Pancreas (tissue), 10 donors: ENCODE results near the gene PTPRJ. TPM values are rescaled to one million over a fixed set of nuclear protein-coding genes. Genes with fewer than 3 reads are reported as not detected.
A peak's percentile ranks its signal among the peaks of the same experiment; 100 is the strongest.

Experiments used
- ATAC-seq, 4 donors: fragments of 200-7000 bp; cut with Tn5 transposase; one replicate each; pipeline versions ENCODE4 v1.8.0 to v1.9.1; 2020; ENCODE audit warnings: mild to moderate bottlenecking in 4 of 4, moderate library complexity in 4 of 4
- DNase-seq, 6 donors: peaks; one replicate each; pipeline ENCODE4 v3.0.0-alpha.2; 2020
- FAIRE-seq: peaks from 2 replicates; lab custom pipeline; 2012; peaks lifted over from hg19 to GRCh38; lab: Jason Lieb, UNC
- H3K27ac ChIP-seq, 4 donors: fragments of 200-600 bp; sonication (generic); 1 replicate in 3 of 4; 2 replicates in 1 of 4; pipeline versions ENCODE4 v1.5.0 to v1.8.0; 2020
- H3K27me3 ChIP-seq, 4 donors: fragments of 200-600 bp; one replicate each; pipeline ENCODE4 v1.8.0; 2021
- H3K36me3 ChIP-seq, 3 donors: fragments of 200-600 bp; sonication (generic) in 1 of 3; one replicate each; pipeline versions ENCODE4 v1.5.0 to v1.8.0; 2020 to 2021
- H3K4me1 ChIP-seq, 3 donors: fragments of 200-600 bp; one replicate each; pipeline ENCODE4 v1.8.0; 2021
- H3K4me3 ChIP-seq, 4 donors: fragments of 200-600 bp; sonication (generic) in 2 of 4; one replicate each; pipeline versions ENCODE4 v1.5.0 to v1.8.0; 2020 to 2021
- H3K9me3 ChIP-seq, 4 donors: fragments of 200-600 bp; one replicate each; pipeline ENCODE4 v1.8.0; 2021
- CTCF ChIP-seq, 4 donors: fragments of 200-600 bp; sonication (generic) in 3 of 4; IDR thresholded peaks; one replicate each; pipeline versions ENCODE4 v1.5.0 to v1.8.0; 2021; ENCODE audit warnings: antibody characterized with exemption in 4 of 4
- WGBS, 2 donors: extraction: QIAGEN DNeasy Blood & Tissue Kit; methylation state at CpG; one replicate each; pipeline ENCODE4 v1.1.7; 2013; 5-methylcytosine and 5-hydroxymethylcytosine counted together
- intact Hi-C, 3 donors: fragments of 100-400 bp; cut with DNase I; formaldehyde crosslinking; loops; one replicate each; pipeline versions ENCODE4 v1.11.1 to v1.14.2; 2022
- polyA plus RNA-seq, 2 donors: library from polyadenylated mRNA; stranded (reverse); fragments of 200-250 nt; gene quantifications; one replicate each; pipeline ENCODE4 v1.2.3, GENCODE V29; 2013
- total RNA-seq, 6 donors: library from RNA; stranded (reverse); fragmentation: NEBNext Ultra II Directional in 4 of 6; extraction: Animal tissue kit (Norgen Biotek cat#: 25700) in 4 of 6; gene quantifications; one replicate each; pipeline versions ENCODE4 v1.2.1 to v1.2.4, GENCODE V29; 2021 to 2023
- donor health status: healthy with polysubstance abuse.
- donor health status: DM: no; HTN: no; CAD: no; lungs with moderate emphysema.
- donor health status: DM: no; HTN: no; CAD: no.
- donor health status: control.
- donor health status: control.
- donor health status: Bipolar disorder and iron deficiency.
- donor health status: DM: yes; HTN: yes; CAD: no.
- donor health status: DM: no; HTN: no; CAD: no.
- donor health status: DM: no; HTN: no; CAD: no.
- donor health status: DM: yes; HTN: yes; CAD: no.

PTPRJ gene
- total and polyA plus RNA-seq, 8 donors, result 3.6 to 32.8 (median 11.6) TPM

GRCh38 chr11:48036466-48036865 is 56.1 kb downstream of the PTPRJ start:
- no peaks in the 10 kb centered on the region for H3K36me3 ChIP-seq
- intact Hi-C loops, result no loop called here
- WGBS, 2 donors, result 83 to 85% methylated on average over 4 of the region's 4 CpGs
- H3K4me1 ChIP-seq, result no peaks in the 10 kb centered on the region
- no peak for FAIRE-seq
- no peak for TF ChIP-seq CTCF (IDR thresholded peaks at IDR 0.05)
- no peak overlapping the region for H3K27ac ChIP-seq
- ATAC-seq, result no peak
- no peaks in the 10 kb centered on the region for H3K9me3 ChIP-seq
- H3K4me3 ChIP-seq, result no peak overlapping the region
- H3K27me3 ChIP-seq, result no peaks in the 10 kb centered on the region
- no peak for DNase-seq

- Histone ChIP-seq H3K9me3 (no peaks in the 10 kb centered on the region), H3K4me3 (no peak overlapping the region), H3K4me1 (peaks cover 0 to 5% (median 0%) of the 10 kb centered on the region in 3 donors), H3K27ac (no peak overlapping the region), H3K36me3 (no peaks in the 10 kb centered on the region), H3K27me3 (no peaks in the 10 kb centered on the region)
- intact Hi-C loops, result no loop called here
- no peak for TF ChIP-seq CTCF (IDR thresholded peaks at IDR 0.05)
- DNase-seq, result no peak
- ATAC-seq, result no peak
- no peak for FAIRE-seq
- WGBS, 2 donors, result 94 to 96% methylated on average over 11 of the region's 11 CpGs
Observed at GRCh38 chr11:48037709-48038468, 57.5 kb downstream of the PTPRJ start.

- no peaks in the 10 kb centered on the region for H3K9me3 ChIP-seq
- FAIRE-seq, result no peak
- H3K27me3 ChIP-seq, result no peaks in the 10 kb centered on the region
- intact Hi-C loops, result no loop called here
- H3K4me3 ChIP-seq, result no peak overlapping the region
- DNase-seq, result no peak
- no peaks in the 10 kb centered on the region for H3K36me3 ChIP-seq
- H3K4me1 ChIP-seq, result peaks cover 0 to 5% (median 0%) of the 10 kb centered on the region in 3 donors
- ATAC-seq, result no peak
- no peak overlapping the region for H3K27ac ChIP-seq
- TF ChIP-seq CTCF (IDR thresholded peaks at IDR 0.05), result no peak
- WGBS, 2 donors, result 95 to 97% methylated on average over 13 of the region's 13 CpGs
Observed at GRCh38 chr11:48040830-48041444, 60.6 kb downstream of the PTPRJ start.

GRCh38 chr11:48041877-48042695 is 61.7 kb downstream of the PTPRJ start:
- H3K27me3 ChIP-seq, result no peaks in the 10 kb centered on the region
- no peaks in the 10 kb centered on the region for H3K9me3 ChIP-seq
- ATAC-seq (peak in 2 of 4 donors; percentile 16 to 65), DNase-seq (no peak), FAIRE-seq (no peak)
- 49 to 51% methylated on average over 5 of the region's 5 CpGs for WGBS, 2 donors
- H3K36me3 ChIP-seq, result no peaks in the 10 kb centered on the region
- peak overlapping the region in 1 of 4 donors; percentile 36 for H3K27ac ChIP-seq
- H3K4me3 ChIP-seq, result no peak overlapping the region
- intact Hi-C loops, result no loop called here
- peaks cover 0 to 5% (median 0%) of the 10 kb centered on the region in 3 donors for H3K4me1 ChIP-seq
- no peak for TF ChIP-seq CTCF (IDR thresholded peaks at IDR 0.05)
